ENCODE results near the gene TXLNB. TPM values are rescaled to one million over a fixed set of nuclear protein-coding genes. Genes with fewer than 3 reads are reported as not detected.

TXLNB gene
- total and polyA plus RNA-seq, 2 of the 13 experiments (the other 11 are each of a cell fraction or from before 2014, with no cell fraction given), result not detected

GRCh38 chr6:139324301-139324555 is 32.4 kb upstream of the TXLNB start:
- 0 out of 2 replicates have a peak, but pooled peaks cover 4% of the 10 kb centered on the region for H3K4me1 ChIP-seq (ENCODE audit: insufficient read depth, low read length)
- no peak overlapping the region for H3K9ac ChIP-seq (ENCODE audit: insufficient read depth, low read depth, low read length)
- WGBS (ENCODE audit: low lambda C conversion rate), result 0% methylated on average over 1 of the region's 1 CpG
- ChIA-PET CTCF (ENCODE audit: low intra/inter-chr PET ratio, low total read pairs) (no interaction called here), POLR2A (no interaction called here)
- no peaks in the 10 kb centered on the region for H3K36me3 ChIP-seq (replicated peaks in 1 of 2; ENCODE audit: control insufficient read depth in 1 of 2, insufficient read depth in 2 of 2, low read length in 2 of 2)
- intact Hi-C loops (cut with micrococcal nuclease; ENCODE audit: unreplicated experiment), result no loop called here
- H3K9me3 ChIP-seq (ENCODE audit: low read length), result no peaks in the 10 kb centered on the region
- no peaks in the 10 kb centered on the region for H3K27me3 ChIP-seq (ENCODE audit: control insufficient read depth in 1 of 2, insufficient read depth in 2 of 2, low read length in 2 of 2)
- in situ Hi-C loops (cut with HindIII; ENCODE audit: extremely low pct_ligation_motif_present, low pct_unique_long_range_greater_than_20kb), result no loop called here
- no TSS peak for BruUV-seq (replicated peaks)
- ATAC-seq, result no peak
- no peaks in the 10 kb centered on the region for H3K79me2 ChIP-seq (ENCODE audit: insufficient read depth, low read length)
- no peak for TF ChIP-seq CCAR2 (optimal IDR thresholded peaks at IDR 0.05; ENCODE audit: low read depth, low read length)
- no peak for TF ChIP-seq ZNF382 (CRISPR knock-in tag; IDR thresholded peaks at IDR 0.05; ENCODE audit: borderline replicate concordance)
- TF ChIP-seq ZNF674 (CRISPR knock-in tag; IDR thresholded peaks at IDR 0.05; ENCODE audit: low read depth), result no peak
- no peak for TF ChIP-seq AGO2 (optimal IDR thresholded peaks at IDR 0.05; ENCODE audit: low read depth, low read length)
- no peak for TF ChIP-seq ZUFSP (CRISPR knock-in tag; IDR thresholded peaks at IDR 0.05; ENCODE audit: borderline replicate concordance)
- TF ChIP-seq, protein P1, sequence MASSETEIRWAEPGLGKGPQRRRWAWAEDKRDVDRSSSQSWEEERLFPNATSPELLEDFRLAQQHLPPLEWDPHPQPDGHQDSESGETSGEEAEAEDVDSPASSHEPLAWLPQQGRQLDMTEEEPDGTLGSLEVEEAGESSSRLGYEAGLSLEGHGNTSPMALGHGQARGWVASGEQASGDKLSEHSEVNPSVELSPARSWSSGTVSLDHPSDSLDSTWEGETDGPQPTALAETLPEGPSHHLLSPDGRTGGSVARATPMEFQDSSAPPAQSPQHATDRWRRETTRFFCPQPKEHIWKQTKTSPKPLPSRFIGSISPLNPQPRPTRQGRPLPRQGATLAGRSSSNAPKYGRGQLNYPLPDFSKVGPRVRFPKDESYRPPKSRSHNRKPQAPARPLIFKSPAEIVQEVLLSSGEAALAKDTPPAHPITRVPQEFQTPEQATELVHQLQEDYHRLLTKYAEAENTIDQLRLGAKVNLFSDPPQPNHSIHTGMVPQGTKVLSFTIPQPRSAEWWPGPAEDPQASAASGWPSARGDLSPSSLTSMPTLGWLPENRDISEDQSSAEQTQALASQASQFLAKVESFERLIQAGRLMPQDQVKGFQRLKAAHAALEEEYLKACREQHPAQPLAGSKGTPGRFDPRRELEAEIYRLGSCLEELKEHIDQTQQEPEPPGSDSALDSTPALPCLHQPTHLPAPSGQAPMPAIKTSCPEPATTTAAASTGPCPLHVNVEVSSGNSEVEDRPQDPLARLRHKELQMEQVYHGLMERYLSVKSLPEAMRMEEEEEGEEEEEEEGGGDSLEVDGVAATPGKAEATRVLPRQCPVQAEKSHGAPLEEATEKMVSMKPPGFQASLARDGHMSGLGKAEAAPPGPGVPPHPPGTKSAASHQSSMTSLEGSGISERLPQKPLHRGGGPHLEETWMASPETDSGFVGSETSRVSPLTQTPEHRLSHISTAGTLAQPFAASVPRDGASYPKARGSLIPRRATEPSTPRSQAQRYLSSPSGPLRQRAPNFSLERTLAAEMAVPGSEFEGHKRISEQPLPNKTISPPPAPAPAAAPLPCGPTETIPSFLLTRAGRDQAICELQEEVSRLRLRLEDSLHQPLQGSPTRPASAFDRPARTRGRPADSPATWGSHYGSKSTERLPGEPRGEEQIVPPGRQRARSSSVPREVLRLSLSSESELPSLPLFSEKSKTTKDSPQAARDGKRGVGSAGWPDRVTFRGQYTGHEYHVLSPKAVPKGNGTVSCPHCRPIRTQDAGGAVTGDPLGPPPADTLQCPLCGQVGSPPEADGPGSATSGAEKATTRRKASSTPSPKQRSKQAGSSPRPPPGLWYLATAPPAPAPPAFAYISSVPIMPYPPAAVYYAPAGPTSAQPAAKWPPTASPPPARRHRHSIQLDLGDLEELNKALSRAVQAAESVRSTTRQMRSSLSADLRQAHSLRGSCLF (CRISPR knock-in tag; IDR thresholded peaks at IDR 0.05; ENCODE audit: borderline replicate concordance), result no peak
- TF ChIP-seq, protein P2, sequence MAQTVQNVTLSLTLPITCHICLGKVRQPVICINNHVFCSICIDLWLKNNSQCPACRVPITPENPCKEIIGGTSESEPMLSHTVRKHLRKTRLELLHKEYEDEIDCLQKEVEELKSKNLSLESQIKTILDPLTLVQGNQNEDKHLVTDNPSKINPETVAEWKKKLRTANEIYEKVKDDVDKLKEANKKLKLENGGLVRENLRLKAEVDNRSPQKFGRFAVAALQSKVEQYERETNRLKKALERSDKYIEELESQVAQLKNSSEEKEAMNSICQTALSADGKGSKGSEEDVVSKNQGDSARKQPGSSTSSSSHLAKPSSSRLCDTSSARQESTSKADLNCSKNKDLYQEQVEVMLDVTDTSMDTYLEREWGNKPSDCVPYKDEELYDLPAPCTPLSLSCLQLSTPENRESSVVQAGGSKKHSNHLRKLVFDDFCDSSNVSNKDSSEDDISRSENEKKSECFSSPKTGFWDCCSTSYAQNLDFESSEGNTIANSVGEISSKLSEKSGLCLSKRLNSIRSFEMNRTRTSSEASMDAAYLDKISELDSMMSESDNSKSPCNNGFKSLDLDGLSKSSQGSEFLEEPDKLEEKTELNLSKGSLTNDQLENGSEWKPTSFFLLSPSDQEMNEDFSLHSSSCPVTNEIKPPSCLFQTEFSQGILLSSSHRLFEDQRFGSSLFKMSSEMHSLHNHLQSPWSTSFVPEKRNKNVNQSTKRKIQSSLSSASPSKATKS (CRISPR knock-in tag; IDR thresholded peaks at IDR 0.05), result no peak
- no peak for TF ChIP-seq CENPBD1 (CRISPR knock-in tag; IDR thresholded peaks at IDR 0.05; ENCODE audit: borderline replicate concordance, low read depth)
- no peak for TF ChIP-seq ETV5 (CRISPR knock-in tag; IDR thresholded peaks at IDR 0.05; ENCODE audit: borderline replicate concordance)
- no peak for TF ChIP-seq ATF6 (CRISPR knock-in tag; conservative IDR thresholded peaks at IDR 0.05)
- TF ChIP-seq RELA (CRISPR knock-in tag; IDR thresholded peaks at IDR 0.05), result no peak
- no peaks in the 10 kb centered on the region for H4K20me1 ChIP-seq (ENCODE audit: insufficient read depth, low read length)
- no peak overlapping the region for H2AFZ ChIP-seq (ENCODE audit: low read length)
- no peak for FAIRE-seq
- no peak for DNase-seq (ENCODE audit: low spot score)
- H3K4me2 ChIP-seq (ENCODE audit: low read depth, low read length), result no peak overlapping the region
- no peak overlapping the region for H3K4me3 ChIP-seq (replicated peaks in 1 of 3; ENCODE audit: insufficient read depth in 1 of 3, low read depth in 2 of 3, low read length in 3 of 3)
- H3K27ac ChIP-seq (ENCODE audit: extremely low read length, insufficient read depth, low read length), result no peak overlapping the region

All from HepG2 (cell line).